ENCODE measurements around the gene VSTM5. TPM values are rescaled to one million over a fixed set of nuclear protein-coding genes. Genes with fewer than 3 reads are reported as not detected.

Gene VSTM5
- total RNA-seq, 4 donors from 2014 or later = 0.16 to 0.68 TPM; not detected in 2

- WGBS = 84% methylated on average over 6 of the region's 6 CpGs
- TF ChIP-seq POLR2AphosphoS5 (IDR thresholded peaks at IDR 0.05) (no peak), POLR2A (IDR thresholded peaks at IDR 0.05) (no peak), CTCF (IDR thresholded peaks at IDR 0.05) (no peak)
- no peak overlapping the region for H3K27ac ChIP-seq
Measured at GRCh38 chr11:93814966-93815633, 35.3 kb downstream of the VSTM5 start.

GRCh38 chr11:93813974-93814373, 36.4 kb downstream of the VSTM5 start:
- DNase-seq (ENCODE audit: low spot score in 2 of 2) = no peak
- no peaks in the 10 kb centered on the region for H3K27me3 ChIP-seq
- no peak overlapping the region for H3K4me3 ChIP-seq
- H3K4me1 ChIP-seq = no peaks in the 10 kb centered on the region
- H3K9me3 ChIP-seq = no peaks in the 10 kb centered on the region
- no peak overlapping the region for H3K27ac ChIP-seq
- TF ChIP-seq EP300 (IDR thresholded peaks at IDR 0.05) = no peak
- no peak for TF ChIP-seq POLR2AphosphoS5 (IDR thresholded peaks at IDR 0.05)
- TF ChIP-seq CTCF (IDR thresholded peaks at IDR 0.05) = no peak
- no peak for TF ChIP-seq POLR2A (IDR thresholded peaks at IDR 0.05)
- peaks cover 67% of the 10 kb centered on the region for H3K36me3 ChIP-seq
- whole genome bisulfite sequencing = 96% methylated on average over 5 of the region's 5 CpGs

More at GRCh38 chr11:93814966-93815633, 35.3 kb downstream of the VSTM5 start:
- peaks cover 57% of the 10 kb centered on the region for H3K36me3 ChIP-seq
- no peak for DNase-seq (ENCODE audit: low spot score in 2 of 2)
- H3K4me3 ChIP-seq = no peak overlapping the region
- no peaks in the 10 kb centered on the region for H3K9me3 ChIP-seq
- no peaks in the 10 kb centered on the region for H3K4me1 ChIP-seq
- H3K27me3 ChIP-seq = no peaks in the 10 kb centered on the region

GRCh38 chr11:93807980-93808379, 42.4 kb downstream of the VSTM5 start:
- DNase-seq (ENCODE audit: low spot score in 2 of 2) = no peak
- 98% methylated on average over 3 of the region's 3 CpGs for WGBS
- Histone ChIP-seq H3K27me3 (no peaks in the 10 kb centered on the region), H3K27ac (no peak overlapping the region), H3K9me3 (no peaks in the 10 kb centered on the region), H3K36me3 (peaks cover 91% of the 10 kb centered on the region), H3K4me3 (no peak overlapping the region), H3K4me1 (no peaks in the 10 kb centered on the region)
- no peak for TF ChIP-seq POLR2A (IDR thresholded peaks at IDR 0.05)
- no peak for TF ChIP-seq CTCF (IDR thresholded peaks at IDR 0.05)
- no peak for TF ChIP-seq POLR2AphosphoS5 (IDR thresholded peaks at IDR 0.05)
- no peak for TF ChIP-seq EP300 (IDR thresholded peaks at IDR 0.05)

- H3K4me3 ChIP-seq = no peak overlapping the region
- no peak for DNase-seq (ENCODE audit: low spot score in 2 of 2)
- no peak overlapping the region for H3K27ac ChIP-seq
- H3K4me1 ChIP-seq = no peaks in the 10 kb centered on the region
- TF ChIP-seq CTCF (IDR thresholded peaks at IDR 0.05) = no peak
- TF ChIP-seq EP300 (IDR thresholded peaks at IDR 0.05) = no peak
- TF ChIP-seq POLR2AphosphoS5 (IDR thresholded peaks at IDR 0.05) = no peak
- no peak for TF ChIP-seq POLR2A (IDR thresholded peaks at IDR 0.05)
- H3K36me3 ChIP-seq = peaks cover 86% of the 10 kb centered on the region
- WGBS = 97% methylated on average over 2 of the region's 2 CpGs
- H3K9me3 ChIP-seq = no peaks in the 10 kb centered on the region
- no peaks in the 10 kb centered on the region for H3K27me3 ChIP-seq
Measured at GRCh38 chr11:93804879-93805278, 45.5 kb downstream of the VSTM5 start.

- TF ChIP-seq POLR2A (IDR thresholded peaks at IDR 0.05) (no peak), EP300 (IDR thresholded peaks at IDR 0.05) (no peak), CTCF (IDR thresholded peaks at IDR 0.05) (no peak), POLR2AphosphoS5 (IDR thresholded peaks at IDR 0.05) (no peak)
- no peak for DNase-seq (ENCODE audit: low spot score in 2 of 2)
- WGBS = 40% methylated on average over 2 of the region's 2 CpGs
- Histone ChIP-seq H3K36me3 (peaks cover 89% of the 10 kb centered on the region), H3K9me3 (no peaks in the 10 kb centered on the region), H3K27ac (no peak overlapping the region), H3K4me3 (no peak overlapping the region), H3K4me1 (no peaks in the 10 kb centered on the region), H3K27me3 (no peaks in the 10 kb centered on the region)
Measured at GRCh38 chr11:93801366-93801765, 49.1 kb downstream of the VSTM5 start.
